CD4-positive, CD25-positive, alpha-beta regulatory T cell (primary cell): ENCODE results near the gene UBL3. TPM values are rescaled to one million over a fixed set of nuclear protein-coding genes. Genes with fewer than 3 reads are reported as not detected.

Experiments
- ATAC-seq, 2 donors: fragments of 150-1000 bp; cut with Tn5 transposase; one replicate each; pipeline ENCODE4 v1.10.0; 2021; ENCODE audit warnings: low read depth in 2 of 2, moderate number of reproducible peaks in 2 of 2, moderate library complexity in 1 of 2
- DNase-seq, 3 donors: peaks; one replicate each; pipeline versions ENCODE4 v3.0.0 to v3.0.0-alpha.2; 2012 to 2022; ENCODE audit warnings: mixed read lengths in 1 of 3
- H3K27ac ChIP-seq: one replicate; pipeline ENCODE4 v1.7.0; 2013; ENCODE audit warnings: mild to moderate bottlenecking, low read length; ENCODE audit not compliant: insufficient read depth, poor library complexity, severe bottlenecking
- H3K27me3 ChIP-seq: one replicate; pipeline ENCODE4 v1.7.0; 2013; ENCODE audit warnings: low read length; ENCODE audit not compliant: control insufficient read depth, insufficient read depth
- H3K36me3 ChIP-seq: one replicate; pipeline ENCODE4 v1.7.0; 2013; ENCODE audit warnings: mild to moderate bottlenecking, low read length, moderate library complexity; ENCODE audit not compliant: control insufficient read depth, insufficient read depth
- H3K4me1 ChIP-seq: 2 replicates; pipeline ENCODE4 v1.7.0; 2013; ENCODE audit warnings: mild to moderate bottlenecking, low read length; ENCODE audit not compliant: insufficient read depth, control insufficient read depth, poor library complexity, severe bottlenecking
- H3K4me3 ChIP-seq: one replicate; pipeline ENCODE4 v1.7.0; 2013; ENCODE audit warnings: low read depth, mild to moderate bottlenecking, low read length, moderate library complexity
- H3K9me3 ChIP-seq, 2 experiments: 1 replicate in 1 of 2; 2 replicates in 1 of 2; pipeline ENCODE4 v1.7.0; 2013; ENCODE audit warnings: low read length in 2 of 2, mild to moderate bottlenecking in 1 of 2, moderate library complexity in 1 of 2; ENCODE audit not compliant: control insufficient read depth in 2 of 2
- H3K27ac Mint-ChIP-seq, 3 donors: one replicate each; pipeline ENCODE4 v1.8.0; 2020 to 2022; ENCODE audit warnings: mild to moderate bottlenecking in 3 of 3, mixed read lengths in 3 of 3, moderate library complexity in 2 of 3
- H3K27me3 Mint-ChIP-seq: one replicate; pipeline ENCODE4 v1.8.0; 2022; ENCODE audit warnings: mild to moderate bottlenecking, mixed read lengths
- H3K36me3 Mint-ChIP-seq: one replicate; pipeline ENCODE4 v1.8.0; 2020; ENCODE audit warnings: mixed read lengths
- H3K4me1 Mint-ChIP-seq, 4 donors: one replicate each; pipeline ENCODE4 v1.8.0; 2020 to 2022; ENCODE audit warnings: mixed read lengths in 4 of 4, mild to moderate bottlenecking in 1 of 4
- H3K4me3 Mint-ChIP-seq, 4 donors: one replicate each; pipeline ENCODE4 v1.8.0; 2020 to 2022; ENCODE audit warnings: mild to moderate bottlenecking in 4 of 4, mixed read lengths in 4 of 4, moderate library complexity in 3 of 4
- H3K9me3 Mint-ChIP-seq, 7 donors: one replicate each; pipeline ENCODE4 v1.8.0; 2020 to 2022; ENCODE audit warnings: mixed read lengths in 7 of 7, mild to moderate bottlenecking in 3 of 7, moderate library complexity in 2 of 7
- polyA plus RNA-seq, 4 donors: library from polyadenylated mRNA; unstranded; fragments of 300-500 nt; fragmentation: Illumina TruSeq; gene quantifications; one replicate each; pipeline ENCODE4 v1.2.3, GENCODE V29; 2021
- total RNA-seq: library from RNA; stranded (reverse); gene quantifications from one replicate; pipeline ENCODE4 v1.2.3, GENCODE V29; 2022

Gene UBL3
- total and polyA plus RNA-seq, 5 donors from 2014 or later = 64.6 to 85.0 (median 71.4) TPM

GRCh38 chr13:29800687-29801086 is 49.7 kb downstream of the UBL3 start:
- ATAC-seq (no peak), DNase-seq (no peak)
- Histone ChIP-seq H3K4me1 (peaks cover 31% of the 10 kb centered on the region), H3K27ac (no peak overlapping the region), H3K36me3 (no peaks in the 10 kb centered on the region), H3K9me3 (no peaks in the 10 kb centered on the region), H3K27me3 (no peaks in the 10 kb centered on the region), H3K4me3 (no peak overlapping the region)
- Mint-ChIP-seq H3K27me3 (no peaks in the 10 kb centered on the region), H3K36me3 (no peaks in the 10 kb centered on the region), H3K27ac (no peak overlapping the region), H3K9me3 (no peaks in the 10 kb centered on the region), H3K4me3 (no peak overlapping the region), H3K4me1 (peaks cover 26 to 40% (median 36%) of the 10 kb centered on the region in 4 donors)

GRCh38 chr13:29799041-29799440 is 51.4 kb downstream of the UBL3 start:
- DNase-seq (no peak), ATAC-seq (no peak)
- Histone ChIP-seq H3K9me3 (no peaks in the 10 kb centered on the region), H3K27me3 (no peaks in the 10 kb centered on the region), H3K36me3 (no peaks in the 10 kb centered on the region), H3K27ac (no peak overlapping the region), H3K4me1 (peaks cover 29% of the 10 kb centered on the region), H3K4me3 (no peak overlapping the region)
- H3K27ac Mint-ChIP-seq = no peak overlapping the region
- peaks cover 36 to 51% (median 45%) of the 10 kb centered on the region in 4 donors for H3K4me1 Mint-ChIP-seq
- H3K9me3 Mint-ChIP-seq = no peaks in the 10 kb centered on the region
- no peaks in the 10 kb centered on the region for H3K36me3 Mint-ChIP-seq
- H3K27me3 Mint-ChIP-seq = no peaks in the 10 kb centered on the region
- H3K4me3 Mint-ChIP-seq = no peak overlapping the region

GRCh38 chr13:29791997-29792780 is 58.2 kb downstream of the UBL3 start:
- no peaks in the 10 kb centered on the region for H3K9me3 Mint-ChIP-seq
- Histone ChIP-seq H3K27ac (no peak overlapping the region), H3K4me3 (peak overlapping the region; percentile 16), H3K4me1 (peaks cover 8% of the 10 kb centered on the region), H3K36me3 (no peaks in the 10 kb centered on the region), H3K9me3 (no peaks in the 10 kb centered on the region), H3K27me3 (no peaks in the 10 kb centered on the region)
- no peaks in the 10 kb centered on the region for H3K36me3 Mint-ChIP-seq
- H3K27me3 Mint-ChIP-seq = no peaks in the 10 kb centered on the region
- no peak overlapping the region for H3K27ac Mint-ChIP-seq
- no peak for ATAC-seq
- peaks cover 57 to 79% (median 62%) of the 10 kb centered on the region in 4 donors for H3K4me1 Mint-ChIP-seq
- no peak for DNase-seq
- H3K4me3 Mint-ChIP-seq = no peak overlapping the region

GRCh38 chr13:29791508-29791907 is 58.9 kb downstream of the UBL3 start:
- no peaks in the 10 kb centered on the region for H3K27me3 Mint-ChIP-seq
- Histone ChIP-seq H3K36me3 (no peaks in the 10 kb centered on the region), H3K27ac (no peak overlapping the region), H3K27me3 (no peaks in the 10 kb centered on the region), H3K4me3 (no peak overlapping the region), H3K9me3 (no peaks in the 10 kb centered on the region), H3K4me1 (peaks cover 8% of the 10 kb centered on the region)
- peak overlapping the region in 1 of 4 donors; percentile 22 for H3K4me3 Mint-ChIP-seq
- DNase-seq (no peak), ATAC-seq (no peak)
- H3K36me3 Mint-ChIP-seq = no peaks in the 10 kb centered on the region
- no peaks in the 10 kb centered on the region for H3K9me3 Mint-ChIP-seq
- H3K4me1 Mint-ChIP-seq = peaks cover 55 to 77% (median 57%) of the 10 kb centered on the region in 4 donors
- H3K27ac Mint-ChIP-seq = peak overlapping the region in 2 of 3 donors; percentile 11 to 12

GRCh38 chr13:29786698-29787097 is 63.7 kb downstream of the UBL3 start:
- H3K36me3 ChIP-seq = no peaks in the 10 kb centered on the region
- Mint-ChIP-seq H3K27me3 (no peaks in the 10 kb centered on the region), H3K27ac (no peak overlapping the region), H3K4me1 (peaks cover 52 to 80% (median 61%) of the 10 kb centered on the region in 4 donors), H3K36me3 (peaks cover 4% of the 10 kb centered on the region), H3K4me3 (no peak overlapping the region), H3K9me3 (no peaks in the 10 kb centered on the region)
- H3K9me3 ChIP-seq = no peaks in the 10 kb centered on the region
- ATAC-seq (no peak), DNase-seq (no peak)
- H3K27ac ChIP-seq = no peak overlapping the region
- H3K27me3 ChIP-seq = no peaks in the 10 kb centered on the region
- no peak overlapping the region for H3K4me3 ChIP-seq
- peaks cover 4% of the 10 kb centered on the region for H3K4me1 ChIP-seq

GRCh38 chr13:29785978-29786377 is 64.4 kb downstream of the UBL3 start:
- no peaks in the 10 kb centered on the region for H3K27me3 Mint-ChIP-seq
- DNase-seq = no peak
- Histone ChIP-seq H3K4me1 (peaks cover 4% of the 10 kb centered on the region), H3K4me3 (no peak overlapping the region), H3K36me3 (no peaks in the 10 kb centered on the region), H3K27me3 (no peaks in the 10 kb centered on the region), H3K9me3 (no peaks in the 10 kb centered on the region), H3K27ac (no peak overlapping the region)
- H3K9me3 Mint-ChIP-seq = no peaks in the 10 kb centered on the region
- no peak overlapping the region for H3K4me3 Mint-ChIP-seq
- no peak for ATAC-seq
- H3K27ac Mint-ChIP-seq = peak overlapping the region; percentile 43 to 68 (median 53)
- H3K4me1 Mint-ChIP-seq = peaks cover 48 to 76% (median 53%) of the 10 kb centered on the region in 4 donors
- H3K36me3 Mint-ChIP-seq = peaks cover 4% of the 10 kb centered on the region

- peak overlapping the region in 1 of 4 donors; percentile 26 for H3K4me3 Mint-ChIP-seq
- DNase-seq (peak in 1 of 3 donors; percentile 6), ATAC-seq (peak in 1 of 2 donors; percentile 24)
- Histone ChIP-seq H3K27ac (no peak overlapping the region), H3K4me1 (peaks cover 4% of the 10 kb centered on the region), H3K36me3 (no peaks in the 10 kb centered on the region), H3K9me3 (no peaks in the 10 kb centered on the region), H3K4me3 (no peak overlapping the region), H3K27me3 (no peaks in the 10 kb centered on the region)
- H3K27ac Mint-ChIP-seq = peak overlapping the region in 1 of 3 donors; percentile 22
- no peaks in the 10 kb centered on the region for H3K9me3 Mint-ChIP-seq
- H3K36me3 Mint-ChIP-seq = peaks cover 7% of the 10 kb centered on the region
- no peaks in the 10 kb centered on the region for H3K27me3 Mint-ChIP-seq
- peaks cover 39 to 70% (median 47%) of the 10 kb centered on the region in 4 donors for H3K4me1 Mint-ChIP-seq
Observed at GRCh38 chr13:29782798-29783197, 67.6 kb downstream of the UBL3 start.

- Mint-ChIP-seq H3K9me3 (no peaks in the 10 kb centered on the region), H3K4me3 (no peak overlapping the region), H3K27me3 (no peaks in the 10 kb centered on the region), H3K36me3 (peaks cover 4% of the 10 kb centered on the region), H3K4me1 (peaks cover 19 to 35% (median 25%) of the 10 kb centered on the region in 4 donors), H3K27ac (peak overlapping the region in 2 of 3 donors; percentile 18 to 32)
- DNase-seq (no peak), ATAC-seq (no peak)
- Histone ChIP-seq H3K4me3 (no peak overlapping the region), H3K4me1 (peaks cover 3% of the 10 kb centered on the region), H3K9me3 (no peaks in the 10 kb centered on the region), H3K27ac (no peak overlapping the region), H3K27me3 (no peaks in the 10 kb centered on the region), H3K36me3 (peaks cover 21% of the 10 kb centered on the region)
Observed at GRCh38 chr13:29774830-29775229, 75.6 kb downstream of the UBL3 start.
